Measurements from ENCODE around the gene MAD1L1.

Gene MAD1L1

GRCh38 chr7:1897076-1897860 is 335.5 kb downstream of the MAD1L1 start:
- TF ChIP-seq GATA3 (IDR thresholded peaks at IDR 0.05; ENCODE audit: low read depth, low read length) (no peak), GATA2 (IDR thresholded peaks at IDR 0.05; ENCODE audit: low read depth, low read length) (no peak)

- no peak for TF ChIP-seq GATA3 (IDR thresholded peaks at IDR 0.05; ENCODE audit: low read depth, low read length)
- TF ChIP-seq GATA2 (IDR thresholded peaks at IDR 0.05; ENCODE audit: low read depth, low read length) = no peak
These were observed 336.9 kb downstream of the MAD1L1 start for GRCh38 chr7:1895664-1896515.

GRCh38 chr7:1894906-1895663 is 337.7 kb downstream of the MAD1L1 start:
- TF ChIP-seq GATA3 (IDR thresholded peaks at IDR 0.05; ENCODE audit: low read depth, low read length) = no peak

GRCh38 chr7:1894313-1894900 is 338.3 kb downstream of the MAD1L1 start:
- no peak for TF ChIP-seq GATA2 (IDR thresholded peaks at IDR 0.05; ENCODE audit: low read depth, low read length)
- no peak for TF ChIP-seq GATA3 (IDR thresholded peaks at IDR 0.05; ENCODE audit: low read depth, low read length)

- TF ChIP-seq GATA3 (IDR thresholded peaks at IDR 0.05; ENCODE audit: low read depth, low read length) = no peak
- TF ChIP-seq GATA2 (IDR thresholded peaks at IDR 0.05; ENCODE audit: low read depth, low read length) = no peak
These were observed 339.3 kb downstream of the MAD1L1 start for GRCh38 chr7:1893451-1893850.

- TF ChIP-seq GATA2 (IDR thresholded peaks at IDR 0.05; ENCODE audit: low read depth, low read length) = no peak
- TF ChIP-seq GATA3 (IDR thresholded peaks at IDR 0.05; ENCODE audit: low read depth, low read length) = no peak
These were observed 339.7 kb downstream of the MAD1L1 start for GRCh38 chr7:1893036-1893435.

- no peak for TF ChIP-seq GATA3 (IDR thresholded peaks at IDR 0.05; ENCODE audit: low read depth, low read length)
- TF ChIP-seq GATA2 (IDR thresholded peaks at IDR 0.05; ENCODE audit: low read depth, low read length) = no peak
These were observed 340.5 kb downstream of the MAD1L1 start for GRCh38 chr7:1892011-1892965.

- TF ChIP-seq GATA2 (IDR thresholded peaks at IDR 0.05; ENCODE audit: low read depth, low read length) (no peak), GATA3 (IDR thresholded peaks at IDR 0.05; ENCODE audit: low read depth, low read length) (no peak)
These were observed 342.2 kb downstream of the MAD1L1 start for GRCh38 chr7:1890289-1891235.

GRCh38 chr7:1889556-1890181 is 343.1 kb downstream of the MAD1L1 start:
- no peak for TF ChIP-seq GATA3 (IDR thresholded peaks at IDR 0.05; ENCODE audit: low read depth, low read length)
- no peak for TF ChIP-seq GATA2 (IDR thresholded peaks at IDR 0.05; ENCODE audit: low read depth, low read length)

GRCh38 chr7:1889091-1889490 is 343.7 kb downstream of the MAD1L1 start:
- TF ChIP-seq GATA2 (IDR thresholded peaks at IDR 0.05; ENCODE audit: low read depth, low read length) (no peak), GATA3 (IDR thresholded peaks at IDR 0.05; ENCODE audit: low read depth, low read length) (no peak)

GRCh38 chr7:1888425-1888824 is 344.3 kb downstream of the MAD1L1 start:
- TF ChIP-seq GATA3 (IDR thresholded peaks at IDR 0.05; ENCODE audit: low read depth, low read length) = no peak
- no peak for TF ChIP-seq GATA2 (IDR thresholded peaks at IDR 0.05; ENCODE audit: low read depth, low read length)
